ENCODE results near the gene ELOVL5.

DNA sequence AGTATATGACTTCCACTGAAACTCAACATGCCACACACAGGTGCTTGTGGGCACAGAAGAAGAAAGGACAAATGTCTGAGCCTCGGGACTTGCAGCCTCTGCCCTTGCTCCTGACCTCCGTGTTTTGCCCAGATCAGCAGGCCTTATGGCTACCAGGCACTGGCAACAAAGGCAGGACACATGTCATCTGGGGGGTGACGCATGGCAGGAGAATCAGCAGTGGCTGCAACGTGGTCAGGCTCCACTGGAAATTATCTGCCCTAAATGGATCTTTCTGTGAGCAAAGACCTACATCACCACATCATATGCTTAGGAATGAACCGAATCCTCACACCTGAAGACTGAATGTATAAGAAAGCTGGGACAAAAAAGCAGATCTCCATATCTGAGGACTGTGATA, 78.9 kb downstream of the ELOVL5 start:
- no peak for TF ChIP-seq EZH2 (IDR thresholded peaks at IDR 0.05; ENCODE audit: borderline replicate concordance, low read length)
- TF ChIP-seq, protein P1, sequence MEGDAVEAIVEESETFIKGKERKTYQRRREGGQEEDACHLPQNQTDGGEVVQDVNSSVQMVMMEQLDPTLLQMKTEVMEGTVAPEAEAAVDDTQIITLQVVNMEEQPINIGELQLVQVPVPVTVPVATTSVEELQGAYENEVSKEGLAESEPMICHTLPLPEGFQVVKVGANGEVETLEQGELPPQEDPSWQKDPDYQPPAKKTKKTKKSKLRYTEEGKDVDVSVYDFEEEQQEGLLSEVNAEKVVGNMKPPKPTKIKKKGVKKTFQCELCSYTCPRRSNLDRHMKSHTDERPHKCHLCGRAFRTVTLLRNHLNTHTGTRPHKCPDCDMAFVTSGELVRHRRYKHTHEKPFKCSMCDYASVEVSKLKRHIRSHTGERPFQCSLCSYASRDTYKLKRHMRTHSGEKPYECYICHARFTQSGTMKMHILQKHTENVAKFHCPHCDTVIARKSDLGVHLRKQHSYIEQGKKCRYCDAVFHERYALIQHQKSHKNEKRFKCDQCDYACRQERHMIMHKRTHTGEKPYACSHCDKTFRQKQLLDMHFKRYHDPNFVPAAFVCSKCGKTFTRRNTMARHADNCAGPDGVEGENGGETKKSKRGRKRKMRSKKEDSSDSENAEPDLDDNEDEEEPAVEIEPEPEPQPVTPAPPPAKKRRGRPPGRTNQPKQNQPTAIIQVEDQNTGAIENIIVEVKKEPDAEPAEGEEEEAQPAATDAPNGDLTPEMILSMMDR (IDR thresholded peaks at IDR 0.05; ENCODE audit: low read length) = no peak

Measured in OCI-LY1 (cell line).